Measurements from ENCODE around the gene ADCY2.

- TF ChIP-seq, protein P1, sequence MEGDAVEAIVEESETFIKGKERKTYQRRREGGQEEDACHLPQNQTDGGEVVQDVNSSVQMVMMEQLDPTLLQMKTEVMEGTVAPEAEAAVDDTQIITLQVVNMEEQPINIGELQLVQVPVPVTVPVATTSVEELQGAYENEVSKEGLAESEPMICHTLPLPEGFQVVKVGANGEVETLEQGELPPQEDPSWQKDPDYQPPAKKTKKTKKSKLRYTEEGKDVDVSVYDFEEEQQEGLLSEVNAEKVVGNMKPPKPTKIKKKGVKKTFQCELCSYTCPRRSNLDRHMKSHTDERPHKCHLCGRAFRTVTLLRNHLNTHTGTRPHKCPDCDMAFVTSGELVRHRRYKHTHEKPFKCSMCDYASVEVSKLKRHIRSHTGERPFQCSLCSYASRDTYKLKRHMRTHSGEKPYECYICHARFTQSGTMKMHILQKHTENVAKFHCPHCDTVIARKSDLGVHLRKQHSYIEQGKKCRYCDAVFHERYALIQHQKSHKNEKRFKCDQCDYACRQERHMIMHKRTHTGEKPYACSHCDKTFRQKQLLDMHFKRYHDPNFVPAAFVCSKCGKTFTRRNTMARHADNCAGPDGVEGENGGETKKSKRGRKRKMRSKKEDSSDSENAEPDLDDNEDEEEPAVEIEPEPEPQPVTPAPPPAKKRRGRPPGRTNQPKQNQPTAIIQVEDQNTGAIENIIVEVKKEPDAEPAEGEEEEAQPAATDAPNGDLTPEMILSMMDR (IDR thresholded peaks at IDR 0.05): no peak
- no peak for TF ChIP-seq POLR2A (IDR thresholded peaks at IDR 0.05)
Measured at GRCh38 chr5:7816535-7816901, 420.6 kb downstream of the ADCY2 start.

Data from esophagus squamous epithelium (tissue), 4 donors.